Transverse colon (tissue), 4 donors: ENCODE measurements around the gene PEX10. TPM values are rescaled to one million over a fixed set of nuclear protein-coding genes. Genes with fewer than 3 reads are reported as not detected.
A peak's percentile ranks its signal among the peaks of the same experiment; 100 is the strongest.

Experiments
- DNase-seq: peaks from one replicate; pipeline ENCODE4 v3.0.0-alpha.2; 2019
- H3K27ac ChIP-seq, 4 donors: fragments of 200-600 bp; sonication (generic); 2 replicates each; pipeline ENCODE4 v1.5.1; 2016 to 2018; ENCODE audit warnings: inconsistent platforms in 4 of 4
- H3K27me3 ChIP-seq: fragments of 200-600 bp; sonication (generic); 2 replicates; pipeline ENCODE4 v1.5.1; 2017; ENCODE audit warnings: inconsistent platforms
- H3K36me3 ChIP-seq, 4 donors: fragments of 200-600 bp; sonication (generic); 2 replicates each; pipeline ENCODE4 v1.5.1; 2017 to 2019; ENCODE audit warnings: inconsistent platforms in 4 of 4
- H3K4me1 ChIP-seq, 4 donors: fragments of 200-600 bp; sonication (generic); 2 replicates each; pipeline ENCODE4 v1.5.1; 2017 to 2020; ENCODE audit warnings: inconsistent platforms in 4 of 4
- H3K4me3 ChIP-seq, 4 donors: fragments of 200-600 bp; sonication (generic); 1 replicate in 1 of 4; 2 replicates in 3 of 4; pipeline versions ENCODE4 v1.5.1 to v1.6.1; 2017 to 2019; ENCODE audit warnings: inconsistent platforms in 4 of 4
- H3K9me3 ChIP-seq, 2 donors: fragments of 200-600 bp; sonication (generic); 2 replicates each; pipeline ENCODE4 v1.5.1; 2017 to 2019; ENCODE audit warnings: inconsistent platforms in 2 of 2
- CTCF ChIP-seq, 5 experiments: fragments of 200-600 bp in 3 of 5; fragments of 450-650 bp in 2 of 5; sonication (generic) in 3 of 5; IDR thresholded peaks; 1 replicate in 2 of 5; 2 replicates in 3 of 5; pipeline ENCODE4 v1.5.1; 2016 to 2017; ENCODE audit warnings: antibody characterized with exemption in 5 of 5, inconsistent platforms in 3 of 5, mild to moderate bottlenecking in 2 of 5, moderate library complexity in 1 of 5
- EP300 ChIP-seq: sonication (generic); formaldehyde crosslinking; IDR thresholded peaks from one replicate; pipeline ENCODE4 v1.6.1; 2017; ENCODE audit warnings: antibody characterized with exemption, low read depth
- POLR2A ChIP-seq: fragments of 450-650 bp; IDR thresholded peaks from one replicate; pipeline ENCODE4 v1.6.1; 2016; ENCODE audit warnings: antibody characterized with exemption, mild to moderate bottlenecking, moderate library complexity
- POLR2AphosphoS5 ChIP-seq, 3 donors: sonication (generic); formaldehyde crosslinking; IDR thresholded peaks; one replicate each; pipeline ENCODE4 v1.6.1; 2016; ENCODE audit warnings: antibody characterized with exemption in 3 of 3
- WGBS, 2 donors: methylation state at CpG; one replicate each; pipeline ENCODE4 v1.1.5; 2018; ENCODE audit warnings: low coverage in 1 of 2; 5-methylcytosine and 5-hydroxymethylcytosine counted together
- in situ Hi-C, 4 donors: fragments of 200-750 bp; cut with MboI; loops; one replicate each; pipeline versions ENCODE4 v1.15.0 to v1.15.1; 2017; ENCODE audit warnings: low sequenced_read_pairs in 3 of 4, low pct_ligation_motif_present in 1 of 4, low pct_unique_long_range_greater_than_20kb in 1 of 4
- intact Hi-C: fragments of 100-400 bp; cut with DNase I; formaldehyde crosslinking; loops from one replicate; pipeline ENCODE4 v1.15.1; 2023; ENCODE audit warnings: low total_unique reads
- total RNA-seq, 4 donors: library from RNA; depleted of rRNA; stranded (reverse); fragments of >200 nt; gene quantifications; one replicate each; pipeline ENCODE4 v1.1.0, GENCODE V29; 2016

PEX10 gene
- total RNA-seq, 4 donors from 2014 or later: 16.9 to 28.8 (median 21.3) TPM

GRCh38 chr1:2368053-2368744 is 44.2 kb downstream of the PEX10 start:
- H3K27ac ChIP-seq: no peak overlapping the region
- 90% methylated on average over 8 of the region's 8 CpGs; no CpG with 5 or more reads in 1 of the 2 donors for WGBS, 2 donors

GRCh38 chr1:2363847-2364513 is 48.4 kb downstream of the PEX10 start:
- WGBS, 2 donors: 98 to 100% methylated on average over 2 of the region's 2 CpGs
- in situ Hi-C loops (no loop called here), intact Hi-C loops (no loop called here)

More at GRCh38 chr1:2368053-2368744, 44.2 kb downstream of the PEX10 start:
- H3K4me3 ChIP-seq: no peak overlapping the region
- TF ChIP-seq POLR2A: no peak
- TF ChIP-seq POLR2AphosphoS5 (IDR thresholded peaks at IDR 0.05): no peak
- no peak for TF ChIP-seq CTCF (IDR thresholded peaks at IDR 0.05)
- TF ChIP-seq EP300: no peak
- no peaks in the 10 kb centered on the region for H3K4me1 ChIP-seq
- H3K27me3 ChIP-seq: no peaks in the 10 kb centered on the region
- H3K36me3 ChIP-seq: peaks cover 0 to 3% (median 0%) of the 10 kb centered on the region in 4 donors
- DNase-seq: peak; percentile 4
- no peaks in the 10 kb centered on the region for H3K9me3 ChIP-seq
- intact Hi-C loops: no loop called here
- in situ Hi-C loops: no loop called here

GRCh38 chr1:2360588-2361364 is 51.6 kb downstream of the PEX10 start:
- H3K27me3 ChIP-seq: no peaks in the 10 kb centered on the region
- H3K4me1 ChIP-seq: no peaks in the 10 kb centered on the region
- no peak for TF ChIP-seq CTCF (IDR thresholded peaks at IDR 0.05)
- no peak for TF ChIP-seq POLR2A
- peak in 1 of 3 donors; percentile 9 for TF ChIP-seq POLR2AphosphoS5 (IDR thresholded peaks at IDR 0.05)
- no peak for TF ChIP-seq EP300
- no peak overlapping the region for H3K27ac ChIP-seq
- intact Hi-C loops: no loop called here
- in situ Hi-C loops: no loop called here
- no peak overlapping the region for H3K4me3 ChIP-seq
- no peaks in the 10 kb centered on the region for H3K9me3 ChIP-seq
- DNase-seq: no peak
- H3K36me3 ChIP-seq: no peaks in the 10 kb centered on the region
- WGBS, 2 donors: 55 to 81% methylated on average over 6 to 11 of the region's 11 CpGs

More at GRCh38 chr1:2363847-2364513, 48.4 kb downstream of the PEX10 start:
- Histone ChIP-seq H3K36me3 (peaks cover 0 to 3% (median 0%) of the 10 kb centered on the region in 4 donors), H3K4me3 (no peak overlapping the region), H3K4me1 (no peaks in the 10 kb centered on the region), H3K9me3 (no peaks in the 10 kb centered on the region), H3K27ac (no peak overlapping the region), H3K27me3 (no peaks in the 10 kb centered on the region)
- no peak for DNase-seq
- TF ChIP-seq POLR2A (no peak), CTCF (IDR thresholded peaks at IDR 0.05) (no peak), POLR2AphosphoS5 (IDR thresholded peaks at IDR 0.05) (no peak), EP300 (no peak)
